Prostate gland (tissue), 2 donors: ENCODE results near the gene SOX1.

Source experiments
- POLR2A ChIP-seq: fragments of 450-650 bp; IDR thresholded peaks from one replicate; pipeline ENCODE4 v1.6.1; 2016; ENCODE audit warnings: antibody characterized with exemption, mild to moderate bottlenecking
- POLR2AphosphoS5 ChIP-seq: sonication (generic); formaldehyde crosslinking; IDR thresholded peaks from one replicate; pipeline ENCODE4 v1.6.1; 2017; ENCODE audit warnings: antibody characterized with exemption
- TF ChIP-seq, protein P1 (sequence below), 4 experiments: fragments of 200-600 bp in 2 of 4; fragments of 450-650 bp in 2 of 4; sonication (generic) in 2 of 4; IDR thresholded peaks; 1 replicate in 3 of 4; 2 replicates in 1 of 4; pipeline ENCODE4 v1.5.1; 2016 to 2019; ENCODE audit warnings: antibody characterized with exemption in 4 of 4, mild to moderate bottlenecking in 2 of 4, moderate library complexity in 2 of 4

DNA sequence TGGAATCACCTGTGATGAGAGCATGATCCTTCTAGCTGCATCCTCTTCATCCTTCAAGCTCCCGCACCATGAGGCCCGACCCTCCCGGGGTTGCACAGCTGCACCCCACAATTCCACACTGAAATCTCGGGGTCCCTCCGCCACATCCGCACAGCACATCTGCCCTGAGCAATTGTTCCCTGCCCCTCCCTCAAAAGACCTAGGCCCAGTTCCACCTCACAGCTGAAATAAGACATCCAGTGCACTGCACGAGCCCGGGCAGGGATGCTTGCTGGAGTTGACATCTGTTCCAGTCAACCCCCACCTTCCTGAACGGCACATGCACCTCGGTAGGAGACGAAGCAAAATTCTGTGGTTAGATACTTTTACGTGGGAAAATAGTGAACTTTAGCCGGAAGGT lies 14.7 kb upstream of the SOX1 start:
- TF ChIP-seq, protein P1, sequence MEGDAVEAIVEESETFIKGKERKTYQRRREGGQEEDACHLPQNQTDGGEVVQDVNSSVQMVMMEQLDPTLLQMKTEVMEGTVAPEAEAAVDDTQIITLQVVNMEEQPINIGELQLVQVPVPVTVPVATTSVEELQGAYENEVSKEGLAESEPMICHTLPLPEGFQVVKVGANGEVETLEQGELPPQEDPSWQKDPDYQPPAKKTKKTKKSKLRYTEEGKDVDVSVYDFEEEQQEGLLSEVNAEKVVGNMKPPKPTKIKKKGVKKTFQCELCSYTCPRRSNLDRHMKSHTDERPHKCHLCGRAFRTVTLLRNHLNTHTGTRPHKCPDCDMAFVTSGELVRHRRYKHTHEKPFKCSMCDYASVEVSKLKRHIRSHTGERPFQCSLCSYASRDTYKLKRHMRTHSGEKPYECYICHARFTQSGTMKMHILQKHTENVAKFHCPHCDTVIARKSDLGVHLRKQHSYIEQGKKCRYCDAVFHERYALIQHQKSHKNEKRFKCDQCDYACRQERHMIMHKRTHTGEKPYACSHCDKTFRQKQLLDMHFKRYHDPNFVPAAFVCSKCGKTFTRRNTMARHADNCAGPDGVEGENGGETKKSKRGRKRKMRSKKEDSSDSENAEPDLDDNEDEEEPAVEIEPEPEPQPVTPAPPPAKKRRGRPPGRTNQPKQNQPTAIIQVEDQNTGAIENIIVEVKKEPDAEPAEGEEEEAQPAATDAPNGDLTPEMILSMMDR (IDR thresholded peaks at IDR 0.05): no peak
- TF ChIP-seq POLR2A: no peak
- no peak for TF ChIP-seq POLR2AphosphoS5
